Activated CD8-positive, alpha-beta memory T cell treated with anti-CD3 and anti-CD28 coated beads, Interleukin-2, amount 50 U/mL, for 48 hours (primary cell): Measurements from ENCODE around the gene POLR3B.
"Not testable (repeated sequence)": the region's sequence is repeated elsewhere in the genome, so short reads cannot be mapped to it uniquely, and the experiment has no call there.

ENCODE experiments used
- DNase-seq: peaks from one replicate; pipeline ENCODE4 v3.0.0-alpha.2; 2020

Gene POLR3B

DNA sequence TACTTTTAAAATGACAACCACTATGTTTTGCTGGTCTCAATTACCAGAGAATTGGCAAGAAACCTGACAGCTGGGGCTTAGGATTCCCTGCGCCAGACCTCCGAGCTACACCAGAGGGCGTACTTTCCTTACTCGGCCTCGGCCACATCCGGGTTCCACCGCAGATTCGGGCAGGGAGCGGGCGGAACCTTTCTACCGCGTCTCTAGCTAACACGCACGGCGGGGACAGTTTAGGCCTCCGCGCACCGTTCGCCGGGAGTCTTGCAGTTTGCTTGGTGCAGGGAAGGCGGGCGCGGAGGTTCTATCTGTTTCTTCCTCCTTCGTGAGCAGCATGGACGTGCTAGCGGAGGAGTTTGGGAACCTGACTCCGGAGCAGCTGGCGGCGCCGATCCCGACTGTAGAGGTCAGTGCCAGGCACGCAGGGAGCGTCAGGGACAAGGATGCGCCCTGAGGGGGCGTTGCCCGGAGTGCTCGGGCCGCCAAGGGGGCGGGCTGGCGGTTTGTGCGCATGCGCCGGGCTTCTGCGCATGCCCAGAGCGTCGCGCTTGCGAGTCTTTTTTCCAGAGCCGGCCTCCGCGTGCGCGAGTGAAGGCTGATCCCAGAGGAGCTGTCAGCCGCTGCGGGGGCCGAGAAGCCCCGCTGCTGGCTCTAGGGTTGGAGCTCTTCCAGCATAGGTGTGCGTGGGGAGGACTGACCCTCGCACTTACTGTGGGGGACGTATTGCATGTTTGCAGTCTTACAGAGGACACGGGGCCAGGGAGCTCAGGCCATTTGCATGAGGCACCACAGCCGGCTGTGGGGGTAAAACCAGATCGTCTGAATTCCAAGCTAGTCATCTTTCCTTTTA lies at the start of gene POLR3B:
Gene POLR3B (plus strand): TSS at position 200 of the 847 bp plus-strand sequence. CDS start 132 bp downstream, at position 332.
- peak; percentile 99 for DNase-seq

DNA sequence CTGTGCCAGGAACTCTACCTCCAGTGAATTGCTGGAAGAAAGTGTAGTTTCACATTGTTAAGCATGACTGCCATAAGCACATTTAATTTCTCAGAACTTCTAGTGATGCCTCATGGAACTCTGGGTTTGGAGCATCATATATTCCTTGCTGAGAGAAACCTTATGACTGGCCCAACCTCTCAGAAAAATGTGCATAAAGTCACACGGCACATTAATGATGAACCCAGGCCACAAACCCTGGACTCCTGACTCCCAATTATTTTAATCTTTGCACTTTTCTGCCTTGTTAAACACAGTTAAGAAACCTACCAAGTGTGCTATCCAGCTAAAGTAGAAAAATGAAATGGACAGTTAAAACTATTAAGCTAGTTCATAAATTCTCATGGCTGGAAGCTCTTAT lies 49.4 kb upstream of the POLR3B start:
- no peak for DNase-seq

DNA sequence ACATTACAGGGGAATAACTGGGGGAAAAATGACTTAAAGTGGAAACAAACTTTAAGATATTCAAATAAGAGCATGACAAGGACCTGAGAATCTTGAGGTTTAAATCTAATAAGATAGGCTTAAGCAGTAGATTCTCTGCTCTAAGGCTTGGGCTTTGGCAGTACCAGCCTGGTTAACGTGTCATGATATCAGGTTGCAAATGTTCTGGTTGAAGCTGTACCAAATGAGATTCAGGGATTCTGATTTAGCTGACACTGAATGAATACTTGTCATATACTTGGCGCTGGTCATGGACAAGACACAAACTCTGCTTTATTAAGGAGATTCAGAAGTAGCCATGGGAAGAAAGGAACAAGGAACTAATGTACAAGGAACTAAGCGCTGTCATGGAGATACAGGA lies 48.9 kb upstream of the POLR3B start:
- no peak for DNase-seq

DNA sequence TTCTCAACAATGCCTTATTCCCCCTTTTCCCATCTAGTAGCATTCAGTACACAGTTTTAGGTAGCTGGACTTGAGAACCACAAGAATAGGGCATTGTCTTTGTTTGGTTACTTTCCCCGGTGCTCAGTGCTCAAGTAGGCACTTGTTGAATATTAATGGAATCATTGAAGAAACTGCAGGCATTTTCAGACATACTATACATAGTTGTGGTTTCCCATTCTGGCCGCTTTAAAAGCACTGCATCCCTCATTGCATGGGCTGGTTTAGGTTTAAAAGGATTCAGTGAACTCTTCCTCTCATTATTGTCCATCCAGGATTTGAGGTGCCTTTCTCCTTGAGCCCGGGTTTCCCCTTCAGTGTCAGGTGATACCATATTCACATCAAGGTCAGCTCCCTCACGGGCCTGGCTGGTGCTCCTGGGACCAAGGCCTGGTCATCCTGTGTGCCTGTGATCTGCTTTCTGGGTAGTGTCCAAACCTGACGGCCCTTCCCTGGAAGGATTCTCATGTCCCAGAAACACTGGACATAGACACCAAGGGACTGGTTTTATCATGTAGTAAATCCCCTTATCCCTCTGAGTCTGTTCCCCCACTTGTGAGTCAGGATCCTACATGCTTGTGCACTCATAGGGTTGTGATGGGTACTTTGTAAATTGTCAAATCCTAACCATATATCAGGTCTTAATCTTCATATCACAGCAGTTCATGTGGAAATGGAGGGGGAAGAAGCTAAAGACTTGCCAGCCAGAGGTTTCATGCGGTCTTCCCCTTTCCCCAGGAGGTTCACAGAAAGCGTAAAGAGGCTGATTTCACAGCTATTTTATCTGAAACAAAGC lies 47.7 kb upstream of the POLR3B start:
- no peak for DNase-seq

DNA sequence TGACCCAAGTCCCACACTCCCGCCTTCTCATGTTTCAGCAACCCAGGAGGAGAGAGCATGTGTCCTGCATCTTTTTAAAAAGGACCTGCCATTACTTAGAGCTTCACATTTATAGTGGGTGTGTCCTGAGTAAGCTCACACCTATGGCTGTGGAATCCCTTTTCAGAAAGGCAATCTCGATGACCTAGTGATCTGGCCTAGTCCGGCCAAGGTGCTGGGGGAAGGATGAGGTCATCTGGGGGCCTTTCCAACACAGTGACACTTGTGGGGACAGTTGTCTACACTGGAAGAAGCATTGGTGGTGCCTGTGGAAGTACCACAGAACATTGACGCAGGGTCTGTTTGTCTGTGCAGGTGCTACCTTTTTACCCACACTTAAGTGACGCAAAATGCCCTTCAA lies 46.9 kb upstream of the POLR3B start:
- no peak for DNase-seq

DNA sequence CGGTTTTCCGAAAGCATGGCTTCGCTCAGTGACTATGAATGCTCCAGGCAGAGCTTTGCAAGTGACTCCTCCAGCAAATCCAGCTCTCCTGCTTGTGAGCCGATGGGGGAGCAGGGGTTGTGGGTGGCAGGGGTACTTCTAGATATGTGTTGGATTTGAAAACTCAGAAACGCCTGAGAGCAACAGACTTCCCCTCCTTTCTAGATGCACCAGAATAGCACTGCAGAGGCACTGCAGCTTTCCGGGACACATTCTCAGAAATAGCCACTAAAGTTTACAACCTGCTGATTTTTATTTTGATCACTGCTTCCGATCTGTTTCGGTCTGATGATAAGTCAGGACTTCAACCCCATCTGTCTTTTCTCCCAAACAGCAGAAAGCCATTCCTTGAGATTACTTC lies 46.4 kb upstream of the POLR3B start:
- no peak for DNase-seq

DNA sequence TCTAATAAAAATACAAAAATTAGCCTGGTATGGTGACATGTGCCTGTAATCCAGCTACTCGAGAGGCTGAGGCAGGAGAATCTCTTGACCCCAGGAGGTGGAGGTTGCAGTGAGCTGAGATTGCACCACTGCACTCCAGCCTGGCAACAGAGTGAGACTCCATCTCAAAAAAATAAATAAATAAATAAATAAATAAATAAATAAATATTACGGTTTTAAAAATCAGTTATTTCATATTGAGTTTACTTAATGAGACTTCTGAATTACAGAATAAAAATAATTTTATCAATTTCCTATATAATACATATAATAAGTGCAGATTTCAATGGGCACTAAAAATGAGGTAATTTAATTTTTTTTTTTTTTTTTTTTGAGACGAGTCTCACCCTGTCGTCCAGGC lies 44.1 kb upstream of the POLR3B start:
- not testable (repeated sequence) for DNase-seq

DNA sequence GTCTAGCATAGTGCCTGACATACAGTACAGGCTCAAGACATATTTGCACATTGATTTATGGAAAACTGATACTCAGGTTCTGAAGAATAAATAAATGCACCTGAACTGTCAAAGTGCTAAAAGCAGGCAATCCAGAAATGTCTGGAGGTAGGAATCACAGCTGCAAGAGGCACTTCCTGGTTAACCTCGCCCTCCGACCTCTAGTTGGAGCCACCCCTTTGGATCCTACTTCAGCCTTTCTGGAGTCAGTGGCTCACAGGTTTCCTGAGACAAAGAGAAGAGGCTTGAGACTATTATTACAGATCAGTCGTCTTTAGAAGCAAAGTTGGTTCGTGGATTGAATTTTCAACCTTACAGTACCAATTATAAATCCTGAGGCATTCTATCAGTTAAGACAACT lies 42.0 kb upstream of the POLR3B start:
- no peak for DNase-seq

DNA sequence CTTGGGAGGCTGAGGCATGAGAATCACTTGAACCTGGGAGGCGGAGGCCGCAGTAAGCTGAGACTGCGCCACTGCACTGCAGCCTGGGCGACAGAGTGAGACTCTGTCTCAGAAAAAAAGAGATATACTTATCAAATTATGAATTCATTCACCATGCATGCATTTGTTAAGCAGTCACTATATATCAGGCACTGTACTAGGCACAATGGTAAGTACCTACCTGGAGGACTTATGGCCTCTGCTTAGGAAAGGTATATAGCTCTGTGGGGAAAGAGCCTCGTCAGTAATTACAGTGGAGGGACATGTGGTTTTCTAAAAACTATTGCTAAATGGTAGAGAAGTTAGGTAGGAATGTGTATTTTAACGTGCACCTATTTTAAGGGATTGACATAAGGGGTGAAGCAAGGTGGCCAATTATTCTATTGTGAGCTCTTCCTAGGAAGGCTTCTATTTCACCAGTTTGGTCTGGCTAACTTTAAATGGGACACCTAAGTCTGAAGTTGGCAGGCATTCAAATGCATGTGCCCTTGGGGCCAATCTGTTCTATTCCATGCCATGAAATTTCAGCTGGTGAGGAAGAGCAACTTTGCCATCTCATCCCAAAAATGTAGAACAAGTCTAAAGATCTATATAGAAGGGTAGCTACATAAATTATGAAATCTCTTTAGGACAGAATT lies 40.0 kb upstream of the POLR3B start:
- DNase-seq: no peak

DNA sequence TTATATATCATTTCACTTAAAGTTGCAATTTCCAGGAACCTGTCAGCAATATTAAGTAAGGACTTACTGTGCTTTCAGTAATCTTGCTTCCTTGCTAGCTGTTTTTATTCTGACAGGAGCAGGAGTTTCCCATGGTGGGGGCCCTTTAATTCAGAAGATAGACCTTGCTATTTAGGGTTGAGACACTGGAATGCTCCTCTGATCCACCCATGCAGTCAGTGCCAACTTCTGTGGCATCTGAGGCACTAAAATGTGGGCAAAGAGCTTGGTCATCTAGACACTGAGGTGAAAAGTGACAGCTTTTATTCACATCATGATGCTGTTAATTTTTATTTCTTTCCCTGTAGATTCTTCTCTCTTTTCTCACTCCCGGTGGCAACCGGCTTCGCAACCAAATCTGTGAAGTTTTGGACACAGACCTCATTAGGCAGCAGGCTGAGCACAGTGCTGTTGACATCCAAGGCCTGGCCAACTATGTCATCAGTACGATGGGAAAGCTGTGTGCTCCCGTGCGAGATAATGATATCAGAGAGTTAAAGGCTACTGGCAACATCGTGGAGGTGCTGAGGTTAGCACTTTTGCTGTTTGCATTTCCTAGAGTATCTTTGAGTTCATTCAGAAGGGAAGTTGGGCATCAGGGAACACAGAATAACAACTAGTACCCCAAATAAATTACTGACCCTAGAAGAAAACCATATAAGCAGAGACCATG lies 36.3 kb upstream of the POLR3B start:
- DNase-seq: no peak

DNA sequence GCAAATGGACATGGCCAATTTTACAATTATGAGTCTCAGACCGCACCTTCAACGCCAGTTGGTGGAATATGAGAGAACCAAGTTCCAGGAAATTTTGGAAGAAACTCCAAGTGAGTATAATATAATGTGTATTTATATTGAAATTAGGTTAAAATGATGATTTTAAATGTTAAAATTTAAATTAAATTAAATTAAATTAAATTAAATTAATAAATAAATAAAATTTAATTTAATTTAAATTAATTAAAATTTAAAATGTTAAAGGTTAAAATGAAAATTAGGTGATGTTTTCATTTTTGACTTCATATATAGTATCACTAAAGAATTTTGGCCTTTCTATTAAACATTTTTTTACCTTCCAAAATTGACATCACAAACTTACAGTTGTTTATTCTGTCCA lies 34.0 kb upstream of the POLR3B start:
- DNase-seq: no peak

DNA sequence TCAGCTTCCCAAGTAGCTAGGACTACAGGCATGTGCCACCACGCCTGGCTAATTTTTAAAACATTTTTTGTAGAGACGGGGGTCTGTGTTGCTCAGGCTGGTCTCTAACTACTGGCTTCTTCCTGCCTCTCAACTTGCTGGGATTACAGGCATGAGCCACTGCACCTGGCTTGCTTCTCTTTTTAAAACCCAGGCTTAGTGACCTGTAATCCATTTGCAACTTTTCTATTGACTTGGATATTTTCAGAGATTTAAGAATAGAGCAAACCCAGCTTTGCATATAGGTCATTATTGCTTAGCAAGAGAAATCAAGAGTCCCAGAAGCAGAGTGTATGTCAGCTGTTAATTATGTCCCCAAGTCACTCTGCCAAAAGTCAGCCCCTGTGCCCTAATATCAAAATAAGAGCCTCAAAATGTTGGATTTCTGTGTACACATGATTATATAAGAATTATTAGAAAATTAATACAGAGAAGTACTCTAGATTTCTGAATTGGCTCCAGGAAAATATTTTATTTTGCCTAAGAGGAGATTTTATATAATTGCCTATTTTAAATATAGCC lies 30.2 kb upstream of the POLR3B start:
- no peak for DNase-seq

DNA sequence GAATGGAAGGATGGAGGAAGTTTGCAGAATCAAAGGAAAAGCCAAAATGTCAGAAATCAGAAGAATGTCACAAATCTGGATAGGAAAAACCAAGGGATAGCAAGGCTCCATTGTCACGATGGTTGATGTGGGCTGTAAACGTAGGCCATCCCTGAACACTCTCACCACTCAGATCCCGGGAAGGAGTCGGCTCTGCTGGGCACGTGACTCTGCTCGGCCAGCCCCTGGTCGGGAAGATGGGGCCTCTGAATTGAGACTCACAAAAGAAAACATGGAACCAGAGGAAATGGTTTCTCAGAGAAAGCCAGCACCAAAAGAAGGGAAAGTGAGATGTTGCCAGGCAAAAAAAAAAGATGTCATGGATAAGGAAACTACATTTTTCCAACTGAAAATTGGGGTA lies 28.8 kb upstream of the POLR3B start:
- no peak for DNase-seq

DNA sequence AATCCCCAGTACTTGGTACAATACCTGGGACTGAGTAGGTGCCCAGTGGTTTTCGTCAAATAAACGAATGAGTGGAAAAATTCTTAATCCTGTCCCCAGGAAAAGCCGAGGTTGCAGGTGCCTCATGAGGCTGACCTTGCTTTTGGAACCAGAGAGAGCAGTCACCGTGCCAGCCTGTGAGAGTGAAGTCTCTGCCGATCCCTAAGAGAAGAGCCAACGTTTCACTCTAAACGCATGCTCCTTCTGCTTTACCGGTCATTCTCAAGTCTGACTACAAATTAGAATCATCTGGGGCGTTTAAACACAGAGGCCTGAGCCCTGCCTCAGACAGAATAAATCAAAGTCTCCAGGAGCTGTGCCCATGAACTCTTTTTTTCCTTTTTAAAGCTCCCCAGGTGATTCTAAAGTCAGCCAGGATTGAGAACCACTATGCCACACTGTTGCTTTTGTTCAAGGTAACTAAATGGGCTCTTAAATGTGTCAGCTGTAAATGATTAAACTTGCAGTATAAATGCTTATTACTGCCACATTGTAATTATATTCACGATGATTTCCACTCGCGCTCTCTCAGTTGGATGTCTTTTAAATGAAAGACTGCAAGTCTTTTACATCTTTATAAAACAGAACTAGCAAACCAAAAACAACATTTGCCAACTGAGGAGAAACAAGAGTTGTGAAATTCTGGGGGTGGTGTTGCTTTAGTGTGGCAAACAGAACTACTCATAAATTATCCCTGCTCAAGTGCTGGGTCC lies 28.1 kb upstream of the POLR3B start:
- no peak for DNase-seq

DNA sequence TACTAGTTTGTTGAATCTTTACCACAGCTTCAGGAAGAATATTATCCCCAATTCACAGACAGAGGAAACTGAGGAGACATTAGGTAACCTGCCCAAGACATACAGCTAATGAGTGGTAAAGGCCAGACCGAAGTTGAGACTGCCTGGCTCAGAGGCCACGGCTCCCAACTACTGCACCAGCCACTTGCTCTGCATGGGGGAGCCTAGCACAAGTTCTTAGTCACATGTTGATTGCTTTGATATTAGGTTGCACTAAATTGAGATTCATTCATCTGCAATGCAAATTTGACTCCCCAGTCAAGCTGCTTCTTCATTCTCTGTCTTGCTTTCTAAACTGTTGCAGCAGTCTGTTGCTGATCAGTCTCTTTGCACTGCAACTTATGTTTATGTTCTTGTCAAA lies 25.9 kb upstream of the POLR3B start:
- DNase-seq: no peak

DNA sequence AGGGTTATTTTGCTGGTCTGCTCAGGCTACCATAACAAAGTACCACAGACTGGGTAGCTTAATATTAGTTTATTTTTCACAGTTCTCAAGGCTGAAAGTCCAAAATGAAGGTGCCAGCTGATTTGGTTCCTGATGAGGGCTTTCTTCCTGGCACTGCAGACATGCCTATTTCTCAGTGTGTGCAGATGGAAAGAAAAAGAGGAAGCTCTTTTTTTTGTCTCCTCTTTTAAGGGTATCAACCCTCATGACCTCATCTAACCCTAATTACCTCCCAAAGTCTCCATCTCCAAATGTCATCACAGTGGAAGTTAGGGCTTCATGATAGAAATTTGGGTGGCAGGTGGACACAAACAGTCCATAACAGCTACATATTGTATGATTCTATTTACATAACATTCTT lies 25.0 kb upstream of the POLR3B start:
- DNase-seq: no peak

DNA sequence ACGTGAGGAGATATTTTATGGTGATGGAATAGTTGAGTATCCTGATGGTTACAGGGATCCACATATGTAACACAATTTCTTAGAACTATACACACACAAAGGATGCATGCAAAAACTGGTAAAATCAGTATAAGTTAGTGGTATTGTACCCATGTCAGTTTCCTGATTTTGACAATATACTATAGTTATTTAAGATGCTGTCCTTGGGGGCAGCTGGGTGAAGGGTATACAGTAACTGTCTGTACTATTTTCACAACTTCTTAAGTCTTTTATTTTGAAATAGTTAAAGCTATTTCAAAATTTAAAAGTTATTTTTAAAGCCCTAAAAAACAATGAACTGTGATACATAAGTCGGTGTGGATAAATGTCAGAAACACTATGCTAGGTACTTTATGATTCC lies 24.5 kb upstream of the POLR3B start:
- DNase-seq: no peak

DNA sequence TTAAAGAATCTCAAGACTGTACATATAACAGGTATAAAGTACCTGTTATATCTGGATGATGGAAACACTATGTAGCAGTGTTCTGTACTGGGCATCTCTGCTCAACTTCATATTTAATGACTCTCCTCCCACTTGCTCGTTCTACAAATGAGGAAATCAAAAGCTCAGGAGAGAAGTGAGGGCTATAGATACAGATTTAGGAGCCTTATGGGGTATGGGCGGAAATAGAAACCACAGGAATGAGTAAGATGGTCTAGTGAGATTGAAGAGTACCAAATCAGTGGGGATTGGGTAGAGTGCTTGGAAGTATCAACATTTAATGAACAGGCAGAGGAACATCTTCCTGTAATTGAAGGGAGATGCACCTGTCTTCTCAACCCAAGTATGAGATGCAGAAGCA lies 23.8 kb upstream of the POLR3B start:
- no peak for DNase-seq

DNA sequence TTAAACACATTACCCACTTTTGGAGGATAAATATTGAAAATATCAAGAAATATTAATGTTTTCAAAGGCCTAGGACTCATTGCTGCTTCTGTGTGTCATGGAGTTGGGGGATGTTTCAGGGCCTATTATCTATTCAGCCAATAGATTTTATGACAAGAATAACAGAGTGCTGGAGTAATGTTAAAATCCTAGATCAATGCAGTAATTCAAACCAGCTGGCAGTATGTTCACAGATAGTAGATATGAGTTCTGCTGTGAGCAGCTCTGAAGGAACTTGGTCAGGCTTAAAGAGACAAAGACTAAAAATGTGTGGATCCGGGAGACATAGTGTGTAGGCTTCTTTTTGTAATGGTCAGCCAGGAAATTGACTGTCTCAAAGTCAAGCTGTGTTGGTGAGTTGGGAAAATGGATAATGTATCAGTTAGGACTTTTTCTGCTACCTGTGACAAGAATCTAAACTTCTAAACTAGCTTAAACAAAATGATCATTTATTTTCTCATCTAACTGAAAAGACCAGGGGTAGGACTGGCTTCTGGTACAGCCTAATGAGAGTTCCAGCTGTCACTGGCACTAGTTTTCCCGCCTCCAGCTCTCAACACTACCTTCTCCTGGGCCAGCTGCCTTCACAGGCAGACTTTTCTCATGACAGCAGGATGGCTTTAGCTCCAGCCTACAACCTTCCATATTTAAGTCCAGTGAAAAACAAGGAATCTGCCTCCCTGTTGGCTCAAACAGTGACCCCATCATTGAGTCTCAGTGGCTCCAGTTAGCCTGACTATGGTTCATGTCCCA lies 16.3 kb upstream of the POLR3B start:
- DNase-seq: no peak

DNA sequence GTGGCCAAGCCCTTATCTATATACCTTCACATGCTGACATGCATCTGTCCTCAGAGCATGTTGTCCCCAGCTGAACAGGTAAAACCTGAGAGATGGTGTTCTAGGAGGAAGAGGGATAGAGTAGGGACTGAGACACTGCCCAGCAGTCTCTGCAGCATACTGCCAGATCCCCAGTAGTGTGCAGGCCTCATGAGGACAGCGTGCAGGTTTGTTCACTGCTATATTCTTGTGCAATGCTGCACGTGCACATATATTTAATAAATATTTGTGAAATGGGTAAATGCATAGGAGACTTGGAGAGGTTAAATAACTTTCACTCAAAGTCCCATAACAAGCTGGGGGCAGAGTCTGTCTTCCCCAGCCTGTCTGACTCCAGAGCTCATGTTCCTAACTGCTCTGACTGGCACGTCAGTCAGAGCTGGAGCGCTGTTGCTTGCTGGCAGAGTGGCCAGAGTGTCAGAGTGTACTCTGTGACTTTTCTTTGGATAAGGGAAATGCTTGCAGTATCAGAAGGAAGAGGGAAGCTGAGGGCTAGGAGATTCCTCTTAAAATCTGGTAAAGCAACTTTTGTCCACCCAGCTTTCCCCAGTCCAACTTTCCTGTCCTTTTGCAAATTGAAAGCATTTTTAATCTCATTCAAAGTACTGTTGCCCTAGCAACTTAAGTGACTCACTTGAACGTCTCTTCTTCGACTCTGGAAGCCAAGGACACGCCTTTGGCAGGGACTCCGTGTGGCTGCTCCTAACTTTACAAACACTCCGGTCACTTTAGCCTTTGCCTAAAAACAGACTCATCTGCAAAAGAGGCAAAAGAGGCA lies 14.9 kb upstream of the POLR3B start:
- no peak for DNase-seq
